Endometrial microvascular endothelial cells (primary cell): Measurements from ENCODE around the gene SMG7. TPM values are rescaled to one million over a fixed set of nuclear protein-coding genes. Genes with fewer than 3 reads are reported as not detected.

ENCODE experiments used
- in situ Hi-C: cut with HindIII; loops from 2 replicates; pipeline ENCODE4 v1.10.0; 2017; ENCODE audit warnings: low sequenced_read_pairs, low pct_unique_long_range_greater_than_20kb; ENCODE audit errors: inconsistent ontology term
- total RNA-seq: library from RNA; depleted of rRNA; stranded (reverse); fragments of >200 nt; gene quantifications from one replicate; pipeline ENCODE4 v1.2.3, GENCODE V29; 2015; ENCODE audit errors: inconsistent ontology term

The SMG7 gene
- total RNA-seq, 1 donor from 2014 or later = 28.7 TPM

DNA sequence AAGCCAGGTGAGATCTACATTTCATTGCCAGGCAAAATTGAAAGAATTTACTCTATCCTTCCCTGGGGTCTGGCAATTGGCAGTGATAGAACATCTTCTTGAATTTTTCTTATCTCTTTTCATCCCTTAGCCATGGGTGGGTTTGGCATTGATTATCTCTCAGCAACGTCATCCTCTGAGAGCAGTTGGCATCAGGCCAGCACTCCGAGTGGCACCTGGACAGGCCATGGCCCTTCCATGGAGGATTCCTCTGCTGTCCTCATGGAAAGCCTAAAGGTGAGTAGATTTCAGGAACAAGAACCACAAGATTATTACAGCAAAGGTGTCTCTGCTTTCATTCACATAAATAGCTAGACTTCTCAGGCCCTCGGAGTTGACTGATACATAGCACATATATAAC is 78.6 kb downstream of the SMG7 start:
- in situ Hi-C loops = no loop called here

DNA sequence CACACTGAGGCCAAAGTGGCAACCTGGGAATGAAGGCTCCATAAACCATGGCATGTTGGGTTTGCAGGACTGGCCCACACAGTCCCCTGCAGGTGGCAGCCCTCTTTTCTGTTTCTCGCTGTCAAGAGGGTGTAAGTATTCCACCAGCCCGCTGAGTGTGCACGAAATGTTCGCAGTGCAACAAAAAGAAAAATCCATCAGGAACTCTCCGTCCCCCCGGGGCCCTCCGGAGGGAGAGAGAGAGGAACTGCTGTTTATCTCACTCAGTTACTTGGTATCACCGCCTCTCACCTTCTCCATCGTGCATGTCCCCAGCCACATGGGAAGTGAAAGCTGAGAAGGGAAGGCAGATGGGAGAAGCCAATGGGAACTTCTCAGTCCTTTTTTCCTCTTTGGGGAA is 79.6 kb downstream of the SMG7 start:
- in situ Hi-C loops = no loop called here

GRCh38 chr1:183552441-183552840 is 80.1 kb downstream of the SMG7 start:
- in situ Hi-C loops = no loop called here

DNA sequence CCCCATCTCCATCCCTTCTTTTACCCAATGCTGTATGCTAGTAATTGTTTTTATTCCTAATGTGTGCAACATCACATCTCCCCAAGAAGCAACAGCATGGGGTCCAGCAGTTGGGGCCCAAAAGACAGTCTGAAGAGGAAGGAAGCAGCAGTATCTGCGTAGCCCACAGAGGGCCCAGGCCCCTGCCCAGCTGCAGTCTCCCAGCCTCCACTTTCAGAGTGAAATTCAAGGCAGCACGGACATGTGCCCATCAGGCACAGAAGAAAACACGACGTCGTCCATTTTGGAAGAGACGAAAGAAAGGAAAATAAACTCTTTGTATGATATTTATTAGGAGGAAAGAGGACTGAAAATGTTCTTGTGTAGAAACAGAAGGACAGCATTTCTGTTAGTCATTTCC is 80.6 kb downstream of the SMG7 start:
- in situ Hi-C loops = no loop called here

GRCh38 chr1:183553331-183553730 is 81.0 kb downstream of the SMG7 start:
- in situ Hi-C loops = no loop called here

GRCh38 chr1:183553764-183554163 is 81.5 kb downstream of the SMG7 start:
- in situ Hi-C loops = no loop called here

DNA sequence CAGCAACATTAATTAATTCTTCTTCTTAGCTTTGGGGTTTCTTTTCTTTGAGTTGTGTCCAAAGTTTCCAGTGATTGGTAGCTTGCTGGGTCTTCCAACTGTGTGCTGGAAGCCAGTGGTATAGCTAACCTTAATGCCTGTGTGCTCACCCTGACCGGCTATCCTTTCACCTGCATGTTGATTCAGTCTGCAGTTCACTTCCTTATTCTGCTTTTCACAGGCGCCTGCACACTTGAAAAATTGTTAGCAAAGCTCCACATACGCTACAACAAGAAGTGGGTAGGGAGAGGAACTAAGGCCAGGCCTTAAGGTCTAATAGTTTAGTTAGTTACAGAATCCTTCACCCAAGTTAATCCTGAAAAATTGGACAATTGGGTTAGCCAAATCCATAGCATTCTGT is 82.3 kb downstream of the SMG7 start:
- in situ Hi-C loops = no loop called here

DNA sequence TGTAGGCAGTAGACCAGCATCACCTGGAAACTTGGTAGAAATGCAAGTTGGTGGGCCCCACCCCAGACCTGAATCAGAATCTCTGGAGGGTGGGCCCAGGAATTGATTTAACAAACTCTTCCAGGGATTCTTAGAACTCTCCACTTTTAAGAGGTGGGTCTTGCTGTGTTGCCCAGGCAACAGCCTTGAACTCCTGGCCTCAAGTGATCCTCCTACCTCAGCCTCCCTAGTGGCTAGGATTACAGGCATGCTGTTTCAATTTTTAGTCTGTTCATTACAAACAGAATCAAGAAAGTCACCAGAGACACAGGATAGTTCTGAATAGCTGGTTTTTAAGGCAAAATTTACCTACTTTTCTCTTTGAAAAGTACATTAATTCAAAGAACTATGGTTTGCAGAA is 86.8 kb downstream of the SMG7 start:
- in situ Hi-C loops = no loop called here

DNA sequence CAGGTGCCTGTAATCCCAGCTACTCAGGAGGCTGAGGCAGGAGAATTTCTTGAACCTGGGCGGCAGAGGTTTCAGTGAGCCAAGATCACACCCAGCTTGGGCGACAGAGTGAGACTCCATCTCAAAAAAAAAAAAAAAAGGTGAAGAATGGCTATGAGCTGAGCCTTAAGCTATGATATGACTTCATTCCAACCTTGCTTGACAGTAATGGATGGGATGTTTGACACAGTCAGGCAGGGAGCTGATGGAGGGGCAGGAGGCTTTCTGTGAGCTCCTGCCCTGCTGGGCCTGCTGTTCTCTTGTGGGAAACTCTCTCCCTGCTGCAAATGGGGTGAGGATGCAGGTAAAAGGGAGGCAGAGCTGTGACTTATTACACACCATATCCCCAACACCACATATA is 90.4 kb downstream of the SMG7 start:
- in situ Hi-C loops = no loop called here

- in situ Hi-C loops = no loop called here
Observed at GRCh38 chr1:183565261-183565660, 93.0 kb downstream of the SMG7 start.

DNA sequence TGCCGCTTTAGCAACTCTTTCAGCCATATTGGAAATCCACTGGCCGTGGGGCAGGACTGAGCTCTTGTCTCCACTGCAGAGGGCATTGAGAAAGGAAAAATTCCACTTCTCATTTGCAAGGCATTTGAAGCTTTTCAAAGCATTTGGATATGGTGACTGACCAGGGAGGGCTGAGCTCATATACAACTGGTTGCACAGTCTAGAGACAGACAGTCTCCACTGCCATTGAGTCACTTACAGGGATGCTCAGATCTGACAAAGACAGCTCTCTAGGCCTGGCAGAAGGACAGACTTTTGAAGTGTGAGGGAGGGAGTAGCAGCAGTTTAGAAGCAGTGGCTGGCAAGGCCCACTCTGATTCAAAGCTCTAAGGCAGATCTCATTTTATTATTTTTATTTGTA is 93.7 kb downstream of the SMG7 start:
- in situ Hi-C loops = no loop called here

DNA sequence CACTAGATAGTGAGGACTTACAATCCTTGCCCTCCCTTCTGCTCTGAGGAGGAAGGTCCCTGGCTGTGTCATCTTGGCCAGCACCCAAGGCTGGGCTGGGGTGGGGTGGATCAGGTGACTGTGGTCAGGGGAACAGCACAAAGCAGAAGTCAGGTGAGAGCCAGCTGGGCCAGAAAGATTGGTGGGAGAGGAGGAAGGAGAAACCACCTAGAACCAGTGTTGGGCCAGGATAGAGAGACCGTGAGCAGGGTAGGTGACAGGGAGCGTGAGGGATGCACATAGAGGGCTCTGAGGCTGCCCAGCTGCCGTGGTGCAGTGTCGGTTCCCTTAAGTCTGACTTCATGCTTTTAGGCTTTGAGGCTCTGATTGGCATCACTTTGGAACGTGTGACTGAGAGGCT is 95.3 kb downstream of the SMG7 start:
- in situ Hi-C loops = no loop called here

GRCh38 chr1:183568176-183569021 is 96.1 kb downstream of the SMG7 start:
- in situ Hi-C loops = no loop called here

GRCh38 chr1:183569141-183569540 is 96.8 kb downstream of the SMG7 start:
- in situ Hi-C loops = no loop called here

DNA sequence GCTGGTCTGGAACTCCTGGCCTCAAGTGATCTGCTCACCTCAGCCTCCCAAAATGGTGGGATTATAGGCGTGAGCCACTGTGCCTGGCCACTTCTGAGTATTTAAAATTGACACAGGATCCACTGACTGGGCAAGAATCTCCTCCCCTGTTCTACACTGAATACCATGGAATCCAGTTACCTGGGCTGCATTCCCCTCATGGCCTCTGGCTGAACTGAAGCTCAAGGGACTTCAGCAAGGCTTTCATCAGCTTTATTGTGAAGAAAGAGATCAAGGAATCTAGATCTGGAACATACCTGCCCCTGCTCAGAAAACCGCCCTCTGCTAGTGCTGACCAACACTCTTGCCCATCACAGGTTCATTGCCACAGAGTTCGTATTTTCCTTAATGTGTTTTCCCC is 97.5 kb downstream of the SMG7 start:
- in situ Hi-C loops = no loop called here

- in situ Hi-C loops = no loop called here
Observed at GRCh38 chr1:183570451-183570850, 98.2 kb downstream of the SMG7 start.

DNA sequence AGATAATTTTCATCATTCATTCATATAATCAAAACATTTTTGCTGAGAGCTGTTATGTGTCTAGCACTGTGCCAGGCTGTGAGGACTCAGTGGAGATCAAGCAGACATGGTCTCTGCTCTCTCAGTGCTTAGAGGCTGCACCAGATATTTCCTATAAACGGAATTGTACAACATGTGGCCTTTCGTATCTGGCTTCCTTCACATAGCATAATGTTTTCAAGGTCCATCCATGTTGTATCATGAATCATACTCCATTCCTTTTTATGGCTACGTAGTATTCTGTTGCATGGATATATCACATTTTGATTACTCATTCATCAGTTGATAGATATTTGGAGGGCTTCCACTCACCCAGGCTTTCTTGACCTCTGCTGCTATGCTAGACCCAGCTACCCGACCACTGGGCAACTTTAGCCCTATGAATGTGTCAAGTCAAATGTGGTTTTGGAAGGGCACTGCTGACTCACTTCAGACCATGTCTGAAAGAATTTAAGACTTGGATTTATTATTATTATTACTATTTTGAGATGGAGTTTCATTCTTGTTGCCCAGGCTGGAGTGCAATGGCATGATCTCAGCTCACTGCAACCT is 99.5 kb downstream of the SMG7 start:
- in situ Hi-C loops = no loop called here

GRCh38 chr1:183572721-183573120 is 100.4 kb downstream of the SMG7 start:
- in situ Hi-C loops = no loop called here

DNA sequence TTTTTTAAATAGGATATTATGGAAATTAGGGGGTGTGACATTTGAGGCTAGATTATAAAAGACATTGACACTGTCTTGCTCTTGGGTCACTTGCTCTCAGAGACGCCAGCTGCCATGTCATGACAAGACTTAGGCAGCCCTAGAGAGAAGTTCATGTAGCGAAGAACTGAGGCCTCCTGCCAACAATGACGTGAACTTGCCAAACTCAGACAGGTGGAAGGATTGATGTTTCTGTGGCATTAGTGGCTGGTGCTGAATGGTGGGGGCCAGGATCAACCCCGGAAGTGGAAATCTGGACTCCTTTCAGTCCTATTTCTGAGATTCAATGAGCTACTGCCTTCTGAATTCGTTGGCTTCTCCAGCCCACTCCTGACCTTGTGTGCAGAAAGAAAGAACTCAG is 103.3 kb downstream of the SMG7 start:
- in situ Hi-C loops = no loop called here

GRCh38 chr1:183576537-183576936 is 104.2 kb downstream of the SMG7 start:
- in situ Hi-C loops = no loop called here
